WTC11 (cell line): Measurements from ENCODE around the gene IL24.

Source experiments
- RELA ChIP-seq: sonication (generic); formaldehyde crosslinking; IDR thresholded peaks from 2 replicates; pipeline ENCODE4 v1.8.1; 2022; ENCODE audit warnings: missing genetic modification reagents, mild to moderate bottlenecking, borderline replicate concordance
- STAT6 ChIP-seq: sonication (generic); formaldehyde crosslinking; conservative IDR thresholded peaks from 2 replicates; pipeline ENCODE4 v1.8.1; 2023; ENCODE audit warnings: mild to moderate bottlenecking, low read depth, missing genetic modification reagents, moderate library complexity
- TCF7 ChIP-seq: sonication (generic); formaldehyde crosslinking; IDR thresholded peaks from 2 replicates; pipeline ENCODE4 v1.8.0; 2022; ENCODE audit warnings: mild to moderate bottlenecking, low read depth, missing genetic modification reagents, moderate library complexity
- ZNF416 ChIP-seq: fragments of 250-450 bp; sonication (Bioruptor Pico); IDR thresholded peaks from 2 replicates; pipeline ENCODE4 v1.9.0; 2021; ENCODE audit warnings: mild to moderate bottlenecking, inconsistent platforms
- TF ChIP-seq, protein P1 (sequence below): fragments of 200-600 bp; IDR thresholded peaks from 2 replicates; pipeline ENCODE4 v1.8.0; 2022; ENCODE audit warnings: antibody characterized with exemption

DNA sequence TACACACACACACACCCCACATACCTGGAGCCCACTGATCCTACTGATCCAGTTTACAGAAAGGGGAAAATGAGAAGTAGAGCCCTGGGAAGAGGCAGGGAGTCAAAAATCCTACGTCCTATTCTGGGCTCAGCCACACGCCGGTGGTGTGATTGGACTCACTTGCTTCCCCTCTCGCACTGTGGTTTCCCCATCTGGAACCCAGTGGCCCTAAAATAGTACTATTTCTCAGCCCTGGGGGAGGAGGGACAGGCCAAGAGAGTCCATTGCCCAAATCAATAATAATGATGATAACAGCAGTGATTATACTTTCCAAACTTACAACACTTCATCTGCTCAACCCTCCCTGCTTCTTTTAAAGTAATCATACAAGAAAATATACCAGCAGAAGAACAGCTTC, 52.0 kb downstream of the IL24 start:
- no peak for TF ChIP-seq TCF7 (CRISPR knock-in tag)
- TF ChIP-seq, protein P1, sequence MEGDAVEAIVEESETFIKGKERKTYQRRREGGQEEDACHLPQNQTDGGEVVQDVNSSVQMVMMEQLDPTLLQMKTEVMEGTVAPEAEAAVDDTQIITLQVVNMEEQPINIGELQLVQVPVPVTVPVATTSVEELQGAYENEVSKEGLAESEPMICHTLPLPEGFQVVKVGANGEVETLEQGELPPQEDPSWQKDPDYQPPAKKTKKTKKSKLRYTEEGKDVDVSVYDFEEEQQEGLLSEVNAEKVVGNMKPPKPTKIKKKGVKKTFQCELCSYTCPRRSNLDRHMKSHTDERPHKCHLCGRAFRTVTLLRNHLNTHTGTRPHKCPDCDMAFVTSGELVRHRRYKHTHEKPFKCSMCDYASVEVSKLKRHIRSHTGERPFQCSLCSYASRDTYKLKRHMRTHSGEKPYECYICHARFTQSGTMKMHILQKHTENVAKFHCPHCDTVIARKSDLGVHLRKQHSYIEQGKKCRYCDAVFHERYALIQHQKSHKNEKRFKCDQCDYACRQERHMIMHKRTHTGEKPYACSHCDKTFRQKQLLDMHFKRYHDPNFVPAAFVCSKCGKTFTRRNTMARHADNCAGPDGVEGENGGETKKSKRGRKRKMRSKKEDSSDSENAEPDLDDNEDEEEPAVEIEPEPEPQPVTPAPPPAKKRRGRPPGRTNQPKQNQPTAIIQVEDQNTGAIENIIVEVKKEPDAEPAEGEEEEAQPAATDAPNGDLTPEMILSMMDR, result no peak
- TF ChIP-seq STAT6 (CRISPR knock-in tag), result no peak
- TF ChIP-seq ZNF416, result no peak
- TF ChIP-seq RELA (CRISPR knock-in tag), result no peak
